GM13977 (cell line): Measurements from ENCODE around the gene SLC33A1.

Experiments
- DNase-seq: peaks from one replicate; pipeline ENCODE4 v3.0.0; 2012; ENCODE audit warnings: low spot score
- in situ Hi-C: fragments of 300-500 bp; cut with MboI; formaldehyde crosslinking; loops from one replicate; pipeline ENCODE4 v1.12.0; 2022; ENCODE audit warnings: low sequenced_read_pairs, low pct_unique_long_range_greater_than_20kb, mixed read lengths, inconsistent platforms; ENCODE audit not compliant: unreplicated experiment
- TF ChIP-seq, protein P1 (sequence below): IDR thresholded peaks from 2 replicates; pipeline ENCODE4 v1.5.1; 2012; ENCODE audit warnings: mild to moderate bottlenecking, control low read depth; ENCODE audit not compliant: insufficient read depth; ENCODE audit errors: extremely low read depth, missing control alignments

SLC33A1 gene

DNA sequence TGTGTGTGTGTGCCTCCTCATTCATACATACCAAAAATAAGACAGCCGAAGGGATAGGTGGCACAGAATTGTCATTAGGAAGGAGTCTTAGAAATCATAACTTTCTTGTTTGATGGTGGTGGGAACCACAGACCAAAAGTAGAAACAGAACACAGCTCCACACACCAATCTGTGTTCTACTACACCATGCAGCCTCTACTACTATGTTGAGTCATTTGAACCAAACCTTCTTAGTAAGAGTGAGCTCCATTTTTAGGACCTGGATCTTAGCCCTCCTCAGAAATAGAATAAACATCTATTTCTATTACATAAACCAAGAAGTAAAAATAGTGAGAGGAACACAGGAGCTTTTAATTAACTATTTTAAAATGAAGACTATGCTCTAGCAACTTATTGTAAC, 81.4 kb downstream of the SLC33A1 start:
- TF ChIP-seq, protein P1, sequence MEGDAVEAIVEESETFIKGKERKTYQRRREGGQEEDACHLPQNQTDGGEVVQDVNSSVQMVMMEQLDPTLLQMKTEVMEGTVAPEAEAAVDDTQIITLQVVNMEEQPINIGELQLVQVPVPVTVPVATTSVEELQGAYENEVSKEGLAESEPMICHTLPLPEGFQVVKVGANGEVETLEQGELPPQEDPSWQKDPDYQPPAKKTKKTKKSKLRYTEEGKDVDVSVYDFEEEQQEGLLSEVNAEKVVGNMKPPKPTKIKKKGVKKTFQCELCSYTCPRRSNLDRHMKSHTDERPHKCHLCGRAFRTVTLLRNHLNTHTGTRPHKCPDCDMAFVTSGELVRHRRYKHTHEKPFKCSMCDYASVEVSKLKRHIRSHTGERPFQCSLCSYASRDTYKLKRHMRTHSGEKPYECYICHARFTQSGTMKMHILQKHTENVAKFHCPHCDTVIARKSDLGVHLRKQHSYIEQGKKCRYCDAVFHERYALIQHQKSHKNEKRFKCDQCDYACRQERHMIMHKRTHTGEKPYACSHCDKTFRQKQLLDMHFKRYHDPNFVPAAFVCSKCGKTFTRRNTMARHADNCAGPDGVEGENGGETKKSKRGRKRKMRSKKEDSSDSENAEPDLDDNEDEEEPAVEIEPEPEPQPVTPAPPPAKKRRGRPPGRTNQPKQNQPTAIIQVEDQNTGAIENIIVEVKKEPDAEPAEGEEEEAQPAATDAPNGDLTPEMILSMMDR: no peak
- no peak for DNase-seq
- in situ Hi-C loops: no loop called here

DNA sequence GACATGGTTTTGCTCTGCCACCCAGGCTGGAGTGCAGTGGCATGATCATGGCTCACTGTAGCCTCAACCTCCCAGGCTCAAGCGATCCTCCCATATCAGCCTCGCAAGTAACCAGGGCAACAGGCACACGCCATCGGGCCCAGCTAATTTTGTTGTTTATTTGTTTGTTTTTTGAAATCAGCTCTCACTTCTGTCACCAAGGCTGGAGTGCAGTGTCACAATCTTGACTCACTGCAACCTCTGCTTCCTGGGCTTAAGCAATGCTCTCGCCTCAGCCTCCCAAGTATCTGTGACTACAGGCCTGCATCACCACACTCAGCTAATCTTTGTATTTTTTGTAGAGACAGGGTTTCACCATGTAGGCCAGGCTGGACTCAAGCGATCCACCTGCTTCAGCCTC, 83.1 kb downstream of the SLC33A1 start:
- DNase-seq: no peak
- TF ChIP-seq, protein P1: no peak
- in situ Hi-C loops: no loop called here
